NCI-H2081 (cell line): ENCODE data around the gene PACRG.

ENCODE experiments used
- DNase-seq, 2 experiments: peaks; one replicate each; lab custom pipeline; 2025; lab: John Stamatoyannopoulos, UW

The PACRG gene

DNA sequence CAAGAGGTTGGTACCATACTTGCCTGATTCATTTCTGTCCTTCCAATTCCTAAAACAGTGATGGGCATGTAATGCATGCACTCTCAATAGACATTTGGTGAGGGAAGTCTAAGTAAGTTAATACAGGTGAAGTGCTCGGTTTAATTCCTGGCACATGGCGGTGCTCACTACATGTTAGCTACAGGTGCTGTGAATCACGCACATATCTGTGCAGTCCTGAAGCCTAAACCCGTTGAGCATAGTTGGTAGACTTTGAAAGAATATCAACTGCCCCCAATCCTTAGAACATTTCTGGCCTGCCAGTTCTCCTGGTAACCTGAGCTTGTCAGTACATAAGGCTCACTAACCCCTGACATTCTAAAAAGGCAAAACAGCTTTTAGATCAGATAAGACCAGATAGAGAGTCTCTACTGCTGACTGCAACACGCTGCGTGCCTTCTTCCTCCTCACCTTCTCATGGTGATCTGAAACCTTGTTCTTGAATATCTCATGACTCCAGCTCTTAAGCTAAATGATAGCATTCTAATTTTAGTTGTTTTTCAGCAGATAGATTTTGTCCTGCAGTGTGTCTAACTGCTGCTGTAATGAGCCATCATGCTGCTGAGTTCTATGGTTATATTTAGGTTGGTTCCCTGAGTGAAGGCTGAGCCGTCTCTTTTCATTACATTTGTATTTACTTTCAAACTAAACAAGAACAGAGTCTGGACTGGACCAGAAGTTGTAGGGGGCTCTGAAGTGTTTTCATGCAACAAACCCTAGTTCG is 358.3 kb downstream of the PACRG start:
- DNase-seq, result no peak

GRCh38 chr6:163086624-163086920 is 358.8 kb downstream of the PACRG start:
- DNase-seq, result no peak

DNA sequence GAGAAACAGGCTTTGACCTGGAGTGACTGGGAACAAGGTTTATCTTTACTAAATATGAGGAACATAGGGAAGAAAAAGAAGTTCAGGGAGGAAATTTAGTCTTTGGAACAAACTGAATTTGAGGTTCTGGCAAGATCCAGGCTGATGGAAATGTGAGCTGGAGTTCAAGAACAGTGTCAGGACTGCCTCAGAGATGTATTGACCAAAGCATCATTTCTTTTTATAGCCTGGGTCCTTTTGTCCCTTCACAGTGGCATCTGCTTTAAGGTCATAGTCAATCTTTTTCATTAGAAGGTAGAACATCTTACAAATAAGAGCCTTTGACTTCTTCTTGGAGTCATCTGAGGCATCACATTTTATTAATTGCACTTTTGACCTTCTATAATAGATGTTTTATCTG is 360.2 kb downstream of the PACRG start:
- DNase-seq, result no peak

- no peak for DNase-seq
Measured at GRCh38 chr6:163092876-163093275, 365.1 kb downstream of the PACRG start.

DNA sequence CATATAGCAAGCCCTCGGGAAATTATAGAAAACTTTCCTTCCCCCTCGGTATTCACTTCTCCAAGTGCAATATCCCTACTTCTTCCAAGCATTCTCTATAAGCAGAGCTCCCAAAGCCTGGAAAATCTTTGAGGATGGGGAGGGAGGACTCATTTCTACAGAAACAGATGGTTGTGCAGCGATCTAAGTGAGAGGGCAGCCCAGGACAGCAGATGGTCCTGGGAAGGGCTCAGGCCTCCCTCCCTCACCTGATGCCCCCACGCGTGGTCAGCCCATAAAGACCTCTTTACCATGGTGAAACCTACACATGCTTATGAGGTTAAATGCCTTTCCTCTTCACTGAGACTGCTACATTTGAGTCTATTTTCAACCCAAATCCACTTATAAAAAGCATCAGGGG is 367.1 kb downstream of the PACRG start:
- DNase-seq, result no peak

DNA sequence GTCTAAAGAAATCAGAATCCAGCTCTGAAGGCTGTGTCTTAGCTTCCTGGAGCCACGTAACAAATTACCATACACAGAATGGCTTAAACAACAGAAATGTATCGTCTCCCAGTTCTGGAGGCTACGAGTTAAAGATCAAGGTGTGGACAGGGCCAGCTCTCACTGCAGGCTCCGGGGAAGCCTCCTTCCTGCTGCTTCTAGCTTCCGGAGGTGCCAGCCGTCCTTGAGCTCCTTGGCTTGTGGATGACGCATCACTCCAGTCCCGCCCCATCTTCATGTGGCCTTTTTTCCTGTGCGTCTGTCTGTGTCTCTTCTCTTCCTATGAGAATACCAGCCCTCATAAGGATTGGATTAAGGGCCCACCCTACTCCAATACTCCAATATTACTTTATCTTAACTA is 367.6 kb downstream of the PACRG start:
- DNase-seq, result no peak

DNA sequence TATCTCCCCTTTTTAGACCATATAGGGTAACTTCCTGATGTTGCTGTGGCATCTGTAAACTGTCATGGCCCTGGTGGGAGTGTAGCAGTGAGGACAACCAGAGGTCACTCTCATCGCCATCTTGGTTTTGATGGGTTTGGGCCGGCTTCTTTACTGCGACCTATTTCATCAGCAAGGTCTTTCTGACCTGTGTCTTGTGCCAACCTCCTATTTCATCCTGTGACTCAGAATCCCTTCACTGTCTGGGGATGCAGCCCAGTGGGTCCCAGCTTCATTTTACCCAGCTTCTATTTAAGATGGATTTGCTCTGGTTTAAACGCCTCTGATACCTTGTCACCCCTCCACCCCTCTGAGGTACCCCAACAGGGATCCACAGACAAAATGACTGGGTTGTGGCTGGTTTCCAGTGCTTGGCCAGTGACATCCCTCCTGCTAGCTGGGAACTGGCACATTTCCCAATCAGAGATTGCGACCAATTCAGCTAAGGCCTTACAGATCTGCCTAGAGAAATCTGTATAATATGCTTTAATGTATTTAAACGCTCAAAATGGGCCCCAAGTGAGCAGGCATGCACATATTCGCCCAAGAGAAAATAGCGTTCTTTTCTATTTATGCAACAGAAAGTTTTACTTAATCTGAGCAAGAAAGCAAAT is 371.2 kb downstream of the PACRG start:
- no peak for DNase-seq

DNA sequence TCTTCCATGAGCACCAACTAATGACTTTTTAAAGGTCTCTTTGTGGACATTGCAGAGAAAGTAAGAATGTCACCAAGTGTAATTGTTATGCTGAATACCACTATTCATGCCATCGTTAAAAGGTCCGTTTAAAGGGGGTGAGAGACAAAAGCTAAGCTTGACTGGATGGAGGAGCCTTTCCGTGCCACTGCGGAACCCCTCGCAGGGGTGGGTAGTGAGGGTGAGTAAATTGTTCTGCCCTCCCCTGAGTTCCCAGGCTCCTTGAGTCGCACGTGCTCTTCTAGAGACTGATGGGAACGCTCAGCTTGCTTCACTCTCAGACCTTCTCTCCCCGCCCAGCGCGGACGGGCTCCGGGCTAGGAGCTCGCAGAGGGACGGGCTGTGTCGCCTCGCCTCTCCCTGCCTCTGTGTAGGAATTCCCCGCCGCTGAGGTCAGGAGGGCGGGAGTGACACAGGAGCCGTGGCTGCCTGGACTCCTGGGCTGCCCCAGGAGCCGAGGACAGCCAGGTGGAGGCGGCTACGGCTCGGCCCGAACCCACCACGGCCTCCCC is 371.9 kb downstream of the PACRG start:
- no peak for DNase-seq

GRCh38 chr6:163100259-163100658 is 372.5 kb downstream of the PACRG start:
- no peak for DNase-seq

DNA sequence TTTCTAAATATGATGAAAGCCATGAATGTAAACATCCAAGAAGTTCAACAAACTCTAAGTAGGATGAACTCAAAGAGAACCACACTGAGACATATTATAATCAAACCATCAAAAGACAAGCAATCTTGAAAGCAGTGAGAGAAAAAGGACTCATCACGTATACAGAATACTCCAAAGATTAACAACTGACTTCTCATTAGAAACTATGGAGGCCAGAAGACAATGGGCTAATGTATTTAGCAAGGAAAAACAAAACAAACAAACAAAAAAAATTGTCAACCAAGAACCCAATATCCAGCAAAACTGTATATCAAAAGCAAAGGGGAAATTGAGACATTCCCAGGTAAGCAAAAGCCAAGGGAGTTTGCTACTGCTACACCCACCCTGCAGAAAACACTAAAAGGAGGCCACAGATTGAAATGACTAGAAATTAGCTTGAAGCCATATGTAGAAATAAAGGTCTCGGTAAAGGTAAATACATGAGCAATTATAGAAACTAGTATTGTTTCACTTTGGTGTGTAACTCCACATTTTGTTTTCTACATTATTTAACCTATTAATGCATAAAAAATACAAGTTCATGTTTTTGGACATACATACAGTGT is 385.7 kb downstream of the PACRG start:
- no peak for DNase-seq

DNA sequence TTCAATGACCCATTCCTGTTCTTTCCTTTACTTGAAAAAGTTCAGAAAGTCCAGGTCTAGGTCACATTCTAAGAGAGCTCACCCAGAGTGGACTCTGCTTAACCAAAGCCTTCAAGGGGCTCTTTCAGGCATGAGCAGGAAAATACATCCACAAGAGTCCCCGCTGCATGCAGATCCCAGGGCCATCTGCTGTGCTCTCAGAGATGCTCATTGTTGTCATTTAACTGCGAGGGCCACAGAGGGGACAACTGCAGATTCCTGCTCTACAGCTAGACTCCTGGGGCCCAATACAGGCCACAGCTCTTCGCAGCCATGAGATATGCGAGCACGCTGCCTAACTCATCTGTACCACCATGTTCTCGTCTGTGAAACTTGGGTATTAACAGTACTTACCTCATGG is 391.2 kb downstream of the PACRG start:
- no peak for DNase-seq

DNA sequence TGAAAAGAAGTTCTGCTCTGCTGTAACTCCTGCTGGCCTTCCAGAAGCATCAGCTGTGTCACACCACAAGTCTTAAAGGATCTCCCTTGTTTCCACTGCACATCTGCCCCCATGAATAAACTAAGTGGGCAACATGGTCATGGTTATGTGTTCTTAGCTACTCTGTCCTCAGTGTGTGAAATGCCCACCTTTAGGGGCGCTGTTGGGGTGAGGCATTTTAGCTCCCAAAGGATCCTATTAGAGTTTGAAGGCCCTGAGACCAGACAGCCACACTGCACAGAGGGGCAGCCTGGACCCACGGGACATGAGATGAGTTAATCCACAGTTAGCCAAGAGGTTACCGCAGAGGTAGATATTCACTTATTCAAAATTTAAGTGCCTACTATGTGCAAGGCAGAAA is 392.4 kb downstream of the PACRG start:
- DNase-seq, result no peak

- DNase-seq, result no peak
Measured at GRCh38 chr6:163121270-163121669, 393.5 kb downstream of the PACRG start.

DNA sequence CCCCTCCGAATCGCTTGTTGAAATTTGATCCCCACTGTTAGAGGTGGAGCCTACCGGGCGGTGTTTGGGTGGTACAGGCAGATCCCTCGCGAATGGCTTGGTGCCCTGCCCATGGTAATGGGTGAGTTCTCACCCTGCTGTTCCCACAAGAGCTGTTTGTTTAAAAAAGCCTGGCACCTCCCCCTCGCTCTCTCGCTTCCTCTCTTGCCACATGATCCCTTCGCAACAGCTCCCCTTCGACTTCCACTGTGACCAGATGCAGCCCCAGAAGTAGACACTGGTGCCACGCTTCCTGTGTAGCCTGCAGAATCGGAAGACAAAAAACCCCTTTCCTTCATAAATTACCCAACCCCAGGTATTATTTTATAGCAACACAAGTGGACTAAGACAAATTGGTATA is 394.6 kb downstream of the PACRG start:
- no peak for DNase-seq

- no peak for DNase-seq
Measured at GRCh38 chr6:163123098-163123497, 395.3 kb downstream of the PACRG start.

- DNase-seq, result no peak
Measured at GRCh38 chr6:163126741-163127140, 399.0 kb downstream of the PACRG start.

DNA sequence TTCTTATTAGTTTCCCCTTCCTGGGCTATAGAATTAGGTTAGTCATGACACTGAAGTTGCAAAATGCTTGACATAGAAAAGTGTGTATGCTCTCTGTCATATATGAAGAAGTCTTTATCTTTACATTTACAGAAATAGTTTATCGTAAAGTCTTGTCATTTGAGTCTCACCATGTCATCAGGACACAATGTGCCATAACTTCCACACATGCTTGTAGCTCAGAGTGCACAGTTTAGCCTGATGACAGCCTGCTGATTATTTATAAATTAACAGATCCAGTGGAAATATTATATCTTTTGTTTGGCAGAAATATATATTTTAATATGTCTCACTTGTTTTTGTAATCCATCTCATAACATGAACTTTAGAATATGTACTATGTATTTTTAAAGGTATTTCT is 399.8 kb downstream of the PACRG start:
- DNase-seq, result no peak

DNA sequence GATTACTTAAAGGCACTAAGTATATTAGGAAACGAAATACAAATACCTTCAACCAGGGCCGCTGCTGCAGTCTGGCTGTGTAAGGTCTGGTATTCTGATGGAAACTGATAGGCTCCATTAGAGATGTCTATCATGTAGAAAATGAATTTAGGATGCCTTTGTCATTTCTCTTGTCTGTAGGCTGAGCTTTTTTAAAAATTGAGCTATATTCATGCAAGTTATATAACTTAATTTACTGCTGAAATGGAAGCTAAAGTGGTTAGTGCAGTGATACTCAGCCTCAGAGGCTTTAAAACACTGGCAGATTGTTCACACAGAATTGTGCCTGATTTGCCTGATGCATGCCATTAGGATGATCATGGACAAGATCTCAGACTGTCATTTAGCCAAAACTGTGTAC is 400.6 kb downstream of the PACRG start:
- DNase-seq, result no peak

DNA sequence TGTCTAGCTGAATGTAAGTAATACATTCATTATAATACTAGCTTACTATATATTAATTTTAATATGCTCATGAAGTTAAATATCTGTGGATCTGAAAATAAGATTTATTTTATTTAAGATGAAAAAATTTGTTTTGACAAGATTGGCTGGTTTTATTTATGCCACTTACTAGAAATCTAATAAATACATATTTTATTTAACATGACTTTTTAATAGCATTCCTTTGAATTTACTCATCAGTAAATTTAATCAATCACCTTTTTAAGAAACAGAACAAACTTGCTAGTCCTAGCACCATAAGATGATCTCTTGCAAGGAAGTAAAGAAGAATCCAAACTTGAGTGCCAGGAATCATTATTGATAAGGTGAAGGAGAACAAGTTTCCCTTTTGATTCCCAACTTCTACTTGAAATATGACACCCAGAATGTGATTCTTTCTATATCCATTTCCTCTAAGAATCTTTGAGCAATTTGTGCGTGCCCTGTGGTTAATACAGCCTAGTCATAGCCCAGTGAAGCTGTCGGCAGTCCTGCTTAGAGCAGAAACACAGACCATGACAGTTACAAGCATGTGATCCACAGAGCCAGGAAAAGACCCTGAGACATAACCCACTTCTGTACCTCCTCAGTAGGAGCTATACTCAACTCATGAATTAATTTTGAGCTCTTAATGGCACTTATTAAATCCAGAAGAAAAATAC is 404.4 kb downstream of the PACRG start:
- no peak for DNase-seq

- no peak for DNase-seq
Measured at GRCh38 chr6:163133017-163133416, 405.2 kb downstream of the PACRG start.

GRCh38 chr6:163133691-163134090 is 405.9 kb downstream of the PACRG start:
- no peak for DNase-seq

DNA sequence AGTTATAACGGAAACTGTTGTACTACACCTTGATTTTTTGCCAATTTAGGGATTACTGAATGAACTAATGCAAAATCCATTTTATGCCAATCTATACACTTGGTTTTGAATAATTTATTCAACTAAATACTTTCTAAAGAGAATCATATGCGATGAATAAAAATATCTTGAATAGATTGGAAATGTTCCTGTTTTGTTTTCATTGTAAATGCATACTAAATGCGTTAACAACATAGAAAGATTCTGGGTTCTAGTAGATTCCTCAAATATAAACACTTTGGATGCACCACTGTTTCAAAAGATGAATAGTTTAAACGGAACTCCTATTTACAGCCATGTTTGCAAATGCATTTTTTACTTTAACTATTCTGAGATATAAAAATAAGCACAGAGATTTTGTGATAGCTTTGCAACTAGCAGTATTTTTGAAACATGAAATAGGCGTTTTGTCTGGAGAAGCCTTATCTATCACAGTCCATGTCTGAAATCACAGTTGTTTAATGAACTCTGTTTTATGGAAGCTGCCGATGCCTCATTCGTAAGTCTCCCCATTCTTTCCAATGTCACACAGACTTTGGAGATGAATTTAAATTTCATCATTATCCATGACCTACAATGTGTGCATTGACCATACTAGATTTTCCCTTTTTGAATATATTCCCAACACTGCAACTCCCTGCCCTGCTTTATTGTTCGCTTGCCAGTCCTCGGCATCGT is 409.1 kb downstream of the PACRG start:
- no peak for DNase-seq
